HepG2 (cell line): ENCODE measurements around the gene MRPL38. TPM values are rescaled to one million over a fixed set of nuclear protein-coding genes. Genes with fewer than 3 reads are reported as not detected.

Experiments used
- EP300 ChIP-seq, 3 experiments: sonication (generic) in 1 of 3; formaldehyde crosslinking in 1 of 3; IDR thresholded peaks; 2 replicates each; pipeline versions ENCODE4 v1.5.1 to v1.6.1; 2011 to 2020; ENCODE audit warnings: low read depth in 2 of 3, low read length in 2 of 3, borderline replicate concordance in 1 of 3, improper control_type of control experiment in 1 of 3, mild to moderate bottlenecking in 1 of 3, missing genetic modification reagents in 1 of 3, moderate library complexity in 1 of 3
- GATAD2A ChIP-seq: IDR thresholded peaks from 2 replicates; pipeline ENCODE4 v1.6.1; 2016
- HMGA1 ChIP-seq: sonication (generic); formaldehyde crosslinking; conservative IDR thresholded peaks from 2 replicates; pipeline ENCODE4 v1.4.0; 2020; ENCODE audit warnings: missing genetic modification reagents
- HOXD1 ChIP-seq: sonication (generic); formaldehyde crosslinking; IDR thresholded peaks from 2 replicates; pipeline ENCODE4 v1.5.0; 2020; ENCODE audit warnings: missing genetic modification reagents
- KDM3A ChIP-seq: IDR thresholded peaks from 2 replicates; pipeline ENCODE4 v1.6.1; 2018; ENCODE audit warnings: low read depth, missing compliant biosample characterization
- KLF12 ChIP-seq: sonication (generic); formaldehyde crosslinking; IDR thresholded peaks from 2 replicates; pipeline ENCODE4 v1.4.0; 2020; ENCODE audit warnings: missing genetic modification reagents, borderline replicate concordance
- MYC ChIP-seq: sonication (generic); formaldehyde crosslinking; IDR thresholded peaks from 2 replicates; pipeline ENCODE4 v1.9.0; 2021; ENCODE audit warnings: missing genetic modification reagents, borderline replicate concordance
- NFRKB ChIP-seq: fragments of 450-650 bp; IDR thresholded peaks from 2 replicates; pipeline ENCODE4 v1.6.1; 2017
- RCOR2 ChIP-seq: IDR thresholded peaks from 2 replicates; pipeline ENCODE4 v1.6.1; 2016; ENCODE audit warnings: missing biosample characterization, missing genetic modification reagents
- RNF2 ChIP-seq: fragments of 450-650 bp; conservative IDR thresholded peaks from 2 replicates; pipeline ENCODE4 v1.6.1; 2016; ENCODE audit warnings: low read depth
- YEATS4 ChIP-seq: sonication (generic); formaldehyde crosslinking; IDR thresholded peaks from 2 replicates; pipeline ENCODE4 v1.4.0; 2020; ENCODE audit warnings: missing genetic modification reagents, borderline replicate concordance
- ZFP90 ChIP-seq: sonication (generic); formaldehyde crosslinking; IDR thresholded peaks from 2 replicates; pipeline ENCODE4 v1.8.0; 2022; ENCODE audit warnings: missing genetic modification reagents, mild to moderate bottlenecking, inconsistent platforms, borderline replicate concordance
- ZFY ChIP-seq: sonication (generic); formaldehyde crosslinking; IDR thresholded peaks from 2 replicates; pipeline ENCODE4 v1.4.0; 2020; ENCODE audit warnings: missing genetic modification reagents
- ZNF337 ChIP-seq: sonication (generic); formaldehyde crosslinking; IDR thresholded peaks from 2 replicates; pipeline ENCODE4 v1.5.1; 2020; ENCODE audit warnings: missing genetic modification reagents, low read depth, mild to moderate bottlenecking, borderline replicate concordance
- ZNF614 ChIP-seq: IDR thresholded peaks from 2 replicates; pipeline ENCODE4 v1.6.1; 2018; ENCODE audit warnings: missing biosample characterization, missing genetic modification reagents, inconsistent platforms, borderline replicate concordance
- ZNF616 ChIP-seq: sonication (generic); formaldehyde crosslinking; IDR thresholded peaks from 2 replicates; pipeline ENCODE4 v1.5.0; 2020; ENCODE audit warnings: low read depth, mild to moderate bottlenecking, missing genetic modification reagents
- ZNF660 ChIP-seq: sonication (generic); formaldehyde crosslinking; IDR thresholded peaks from 2 replicates; pipeline ENCODE4 v1.5.1; 2020; ENCODE audit warnings: mild to moderate bottlenecking, low read depth, missing genetic modification reagents, borderline replicate concordance
- polyA plus RNA-seq, 8 experiments: library from polyadenylated mRNA; depleted of rRNA in 3 of 8; stranded (reverse) in 7 of 8; unstranded in 1 of 8; fragments of >200 nt; fragmentation: Illumina TruSeq in 4 of 8; extraction: Trizol in 4 of 8; gene quantifications; 2 replicates each; pipeline versions ENCODE4 v1.2.1 to v1.2.3, GENCODE V29; 2011 to 2016; ENCODE audit warnings: low read depth in 4 of 8, missing spikeins in 1 of 8, mixed read lengths in 1 of 8; ENCODE audit not compliant: insufficient read depth in 1 of 8
- total RNA-seq, 5 experiments: library from RNA; depleted of rRNA; stranded (reverse); fragments of >200 nt; fragmentation: Illumina TruSeq; extraction: Trizol; gene quantifications; 2 replicates each; pipeline ENCODE4 v1.2.3, GENCODE V29; 2016; ENCODE audit warnings: low read depth in 1 of 5
- TF ChIP-seq, protein P1 (sequence below): sonication (generic); formaldehyde crosslinking; IDR thresholded peaks from 2 replicates; pipeline ENCODE4 v1.8.1; 2022; ENCODE audit warnings: low read depth, mild to moderate bottlenecking, missing genetic modification reagents
- TF ChIP-seq, protein P2 (sequence below): sonication (generic); formaldehyde crosslinking; conservative IDR thresholded peaks from 2 replicates; pipeline ENCODE4 v1.4.0; 2020; ENCODE audit warnings: missing genetic modification reagents
- TF ChIP-seq, protein P3 (sequence below): sonication (generic); formaldehyde crosslinking; IDR thresholded peaks from 2 replicates; pipeline ENCODE4 v1.4.0; 2020; ENCODE audit warnings: missing genetic modification reagents, borderline replicate concordance
- TF ChIP-seq, protein P4 (sequence below): sonication (generic); formaldehyde crosslinking; IDR thresholded peaks from 2 replicates; pipeline ENCODE4 v1.5.0; 2020; ENCODE audit warnings: missing genetic modification reagents

Gene MRPL38
- total and polyA plus RNA-seq, 2 of the 13 experiments (the other 11 are each of a cell fraction or from before 2014, with no cell fraction given), result 83.7 to 125 TPM

DNA sequence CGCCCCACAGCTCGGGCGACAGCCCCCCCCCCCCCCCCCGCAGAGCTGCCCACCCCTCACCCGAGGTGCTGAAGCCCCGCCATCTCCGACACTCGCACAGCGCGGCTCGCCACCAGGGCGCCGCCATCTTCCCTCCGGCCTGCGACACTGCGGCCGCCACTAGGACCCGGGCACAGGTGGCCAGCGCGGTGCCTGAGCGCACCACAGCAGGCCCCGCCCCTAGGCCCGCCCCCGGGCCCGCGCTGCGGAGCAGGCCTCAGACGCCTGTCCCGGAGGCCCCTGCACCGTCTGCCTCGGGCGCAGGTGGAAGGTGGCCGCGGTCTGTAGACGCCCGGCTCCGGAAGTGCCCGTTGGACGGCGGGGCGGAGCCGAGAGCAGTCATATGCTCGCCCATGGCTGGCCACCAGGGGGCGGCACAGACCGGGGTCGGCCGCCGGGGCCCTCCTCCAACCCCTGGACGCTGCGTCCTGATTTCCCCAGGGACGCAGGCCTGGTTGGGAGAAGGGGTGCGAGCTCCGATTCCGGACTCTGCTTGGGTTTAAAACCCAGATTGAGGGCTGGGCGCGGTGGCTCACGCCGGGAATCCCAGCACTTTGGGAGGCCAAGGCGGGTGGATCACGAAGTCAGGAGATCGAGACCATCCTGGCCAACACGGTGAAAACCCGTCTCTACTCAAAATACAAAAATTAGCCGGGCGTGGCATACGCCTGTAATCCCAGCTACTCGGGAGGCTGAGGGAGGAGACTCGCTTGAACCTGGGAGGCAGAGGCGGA is at the start of gene MRPL38 (continued):
- TF ChIP-seq ZNF614 (CRISPR knock-in tag), result peak; percentile 99
- TF ChIP-seq KLF12 (CRISPR knock-in tag), result peak; percentile 98
- peak; percentile 95 for TF ChIP-seq MYC (CRISPR knock-in tag)
- TF ChIP-seq ZNF616 (CRISPR knock-in tag), result 0 out of 2 replicates have a peak, but pooled peaks have one; percentile 40
- peak; percentile 88; the same call in 1 of the 2 replicates for TF ChIP-seq ZNF337
- peak; percentile 96 for TF ChIP-seq ZFP90 (CRISPR knock-in tag)
- TF ChIP-seq, protein P1, sequence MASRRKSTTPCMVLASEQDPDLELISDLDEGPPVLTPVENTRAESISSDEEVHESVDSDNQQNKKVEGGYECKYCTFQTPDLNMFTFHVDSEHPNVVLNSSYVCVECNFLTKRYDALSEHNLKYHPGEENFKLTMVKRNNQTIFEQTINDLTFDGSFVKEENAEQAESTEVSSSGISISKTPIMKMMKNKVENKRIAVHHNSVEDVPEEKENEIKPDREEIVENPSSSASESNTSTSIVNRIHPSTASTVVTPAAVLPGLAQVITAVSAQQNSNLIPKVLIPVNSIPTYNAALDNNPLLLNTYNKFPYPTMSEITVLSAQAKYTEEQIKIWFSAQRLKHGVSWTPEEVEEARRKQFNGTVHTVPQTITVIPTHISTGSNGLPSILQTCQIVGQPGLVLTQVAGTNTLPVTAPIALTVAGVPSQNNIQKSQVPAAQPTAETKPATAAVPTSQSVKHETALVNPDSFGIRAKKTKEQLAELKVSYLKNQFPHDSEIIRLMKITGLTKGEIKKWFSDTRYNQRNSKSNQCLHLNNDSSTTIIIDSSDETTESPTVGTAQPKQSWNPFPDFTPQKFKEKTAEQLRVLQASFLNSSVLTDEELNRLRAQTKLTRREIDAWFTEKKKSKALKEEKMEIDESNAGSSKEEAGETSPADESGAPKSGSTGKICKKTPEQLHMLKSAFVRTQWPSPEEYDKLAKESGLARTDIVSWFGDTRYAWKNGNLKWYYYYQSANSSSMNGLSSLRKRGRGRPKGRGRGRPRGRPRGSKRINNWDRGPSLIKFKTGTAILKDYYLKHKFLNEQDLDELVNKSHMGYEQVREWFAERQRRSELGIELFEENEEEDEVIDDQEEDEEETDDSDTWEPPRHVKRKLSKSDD, result peak; percentile 92
- TF ChIP-seq RNF2, result peak; percentile 79
- TF ChIP-seq HMGA1, result no peak
- TF ChIP-seq, protein P2, sequence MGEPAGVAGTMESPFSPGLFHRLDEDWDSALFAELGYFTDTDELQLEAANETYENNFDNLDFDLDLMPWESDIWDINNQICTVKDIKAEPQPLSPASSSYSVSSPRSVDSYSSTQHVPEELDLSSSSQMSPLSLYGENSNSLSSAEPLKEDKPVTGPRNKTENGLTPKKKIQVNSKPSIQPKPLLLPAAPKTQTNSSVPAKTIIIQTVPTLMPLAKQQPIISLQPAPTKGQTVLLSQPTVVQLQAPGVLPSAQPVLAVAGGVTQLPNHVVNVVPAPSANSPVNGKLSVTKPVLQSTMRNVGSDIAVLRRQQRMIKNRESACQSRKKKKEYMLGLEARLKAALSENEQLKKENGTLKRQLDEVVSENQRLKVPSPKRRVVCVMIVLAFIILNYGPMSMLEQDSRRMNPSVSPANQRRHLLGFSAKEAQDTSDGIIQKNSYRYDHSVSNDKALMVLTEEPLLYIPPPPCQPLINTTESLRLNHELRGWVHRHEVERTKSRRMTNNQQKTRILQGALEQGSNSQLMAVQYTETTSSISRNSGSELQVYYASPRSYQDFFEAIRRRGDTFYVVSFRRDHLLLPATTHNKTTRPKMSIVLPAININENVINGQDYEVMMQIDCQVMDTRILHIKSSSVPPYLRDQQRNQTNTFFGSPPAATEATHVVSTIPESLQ (CRISPR knock-in tag), result peak; percentile 95
- peak in 1 of 2 experiments; percentile 58; a peak in 2 of 4 replicates for TF ChIP-seq EP300 (IDR thresholded peaks at IDR 0.05; ENCODE audit: low read depth in 2 of 2, low read length in 2 of 2)
- peak; percentile 73 for TF ChIP-seq EP300 (CRISPR knock-in tag; IDR thresholded peaks at IDR 0.05; ENCODE audit: borderline replicate concordance)
- peak; percentile 92 for TF ChIP-seq RCOR2
- peak; percentile 99 for TF ChIP-seq ZFY (CRISPR knock-in tag)
- TF ChIP-seq KDM3A, result peak; percentile 99
- peak; percentile 93 for TF ChIP-seq HOXD1 (CRISPR knock-in tag)
- peak; percentile 85 for TF ChIP-seq GATAD2A
- TF ChIP-seq ZNF660, result no peak
- TF ChIP-seq NFRKB, result no peak
- TF ChIP-seq, protein P3, sequence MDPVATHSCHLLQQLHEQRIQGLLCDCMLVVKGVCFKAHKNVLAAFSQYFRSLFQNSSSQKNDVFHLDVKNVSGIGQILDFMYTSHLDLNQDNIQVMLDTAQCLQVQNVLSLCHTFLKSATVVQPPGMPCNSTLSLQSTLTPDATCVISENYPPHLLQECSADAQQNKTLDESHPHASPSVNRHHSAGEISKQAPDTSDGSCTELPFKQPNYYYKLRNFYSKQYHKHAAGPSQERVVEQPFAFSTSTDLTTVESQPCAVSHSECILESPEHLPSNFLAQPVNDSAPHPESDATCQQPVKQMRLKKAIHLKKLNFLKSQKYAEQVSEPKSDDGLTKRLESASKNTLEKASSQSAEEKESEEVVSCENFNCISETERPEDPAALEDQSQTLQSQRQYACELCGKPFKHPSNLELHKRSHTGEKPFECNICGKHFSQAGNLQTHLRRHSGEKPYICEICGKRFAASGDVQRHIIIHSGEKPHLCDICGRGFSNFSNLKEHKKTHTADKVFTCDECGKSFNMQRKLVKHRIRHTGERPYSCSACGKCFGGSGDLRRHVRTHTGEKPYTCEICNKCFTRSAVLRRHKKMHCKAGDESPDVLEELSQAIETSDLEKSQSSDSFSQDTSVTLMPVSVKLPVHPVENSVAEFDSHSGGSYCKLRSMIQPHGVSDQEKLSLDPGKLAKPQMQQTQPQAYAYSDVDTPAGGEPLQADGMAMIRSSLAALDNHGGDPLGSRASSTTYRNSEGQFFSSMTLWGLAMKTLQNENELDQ (CRISPR knock-in tag), result 0 out of 2 replicates have a peak, but pooled peaks have one; percentile 20
- peak; percentile 93 for TF ChIP-seq YEATS4 (CRISPR knock-in tag)
- TF ChIP-seq, protein P4, sequence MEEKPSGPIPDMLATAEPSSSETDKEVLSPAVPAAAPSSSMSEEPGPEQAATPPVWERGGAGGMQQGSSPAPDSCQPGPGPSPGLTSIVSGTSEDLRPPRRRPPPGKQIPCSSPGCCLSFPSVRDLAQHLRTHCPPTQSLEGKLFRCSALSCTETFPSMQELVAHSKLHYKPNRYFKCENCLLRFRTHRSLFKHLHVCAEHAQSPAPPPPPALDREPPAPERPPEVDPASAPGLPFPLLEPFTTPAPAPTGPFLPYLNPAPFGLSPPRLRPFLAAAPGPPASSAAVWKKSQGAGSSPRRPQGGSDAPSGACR (CRISPR knock-in tag), result peak; percentile 69; the same call in 1 of the 2 replicates
